HepG2 (cell line): ENCODE results near the gene GFPT1. TPM values are rescaled to one million over a fixed set of nuclear protein-coding genes. Genes with fewer than 3 reads are reported as not detected.
"Not testable (repeated sequence)": the region's sequence is repeated elsewhere in the genome, so short reads cannot be mapped to it uniquely, and the experiment has no call there.

ENCODE experiments used
- ATAC-seq: fragments of 200-7000 bp; cut with Tn5 transposase; 3 replicates; pipeline ENCODE4 v1.9.1; 2020; ENCODE audit warnings: mild to moderate bottlenecking, moderate library complexity
- BruUV-seq: library from RNA; stranded (reverse); fragments of 400-500 nt; replicated peaks from 2 replicates; lab custom pipeline; 2021; lab: Mats Ljungman, UMichigan
- CTCF ChIA-PET: fragments of 300-600 bp; formaldehyde crosslinking; extraction: SDS; loops from one replicate; lab custom pipeline; 2021; ENCODE audit warnings: low total read pairs, inconsistent platforms, low intra/inter-chr PET ratio; lab: Yijun Ruan, JAX
- POLR2A ChIA-PET: fragments of 350-600 bp; sonication (Branson Sonifier 250); formaldehyde crosslinking; loops from one replicate; lab custom pipeline; 2020; ENCODE audit warnings: antibody characterized with exemption, inconsistent platforms; lab: Yijun Ruan, JAX
- DNase-seq: peaks from one replicate; pipeline ENCODE4 v3.0.0-alpha.2; 2015; ENCODE audit warnings: low spot score
- FAIRE-seq: peaks from 3 replicates; lab custom pipeline; 2011; peaks lifted over from hg19 to GRCh38; lab: Jason Lieb, UNC
- H2AFZ ChIP-seq: one replicate; pipeline ENCODE4 v1.6.1; 2011; ENCODE audit warnings: low read length, inconsistent platforms
- H3K27ac ChIP-seq: fragments of 300-600 bp; 3 replicates; pipeline ENCODE4 v1.8.0; 2011; ENCODE audit warnings: mixed run types, mild to moderate bottlenecking, mixed read lengths, low read length, inconsistent platforms; ENCODE audit not compliant: insufficient read depth; ENCODE audit errors: extremely low read length
- H3K27me3 ChIP-seq, 2 experiments: fragments of 200-600 bp in 1 of 2; 2 replicates in 1 of 2; 3 replicates in 1 of 2; pipeline versions ENCODE4 v1.6.0 to v1.8.0; 2011; ENCODE audit warnings: low read length in 2 of 2, mild to moderate bottlenecking in 2 of 2, moderate library complexity in 2 of 2, inconsistent platforms in 1 of 2; ENCODE audit not compliant: insufficient read depth in 2 of 2, control insufficient read depth in 1 of 2
- H3K36me3 ChIP-seq, 2 experiments: fragments of 200-600 bp in 1 of 2; replicated peaks in 1 of 2; 2 replicates in 1 of 2; 3 replicates in 1 of 2; pipeline versions ENCODE4 v1.5.1 to v1.8.0; 2011; ENCODE audit warnings: low read length in 2 of 2, inconsistent platforms in 1 of 2; ENCODE audit not compliant: insufficient read depth in 2 of 2, control insufficient read depth in 1 of 2
- H3K4me1 ChIP-seq: 2 replicates; pipeline ENCODE4 v1.5.1; 2012; ENCODE audit warnings: low read length, inconsistent platforms; ENCODE audit not compliant: insufficient read depth
- H3K4me2 ChIP-seq: 2 replicates; pipeline ENCODE4 v1.6.0; 2011; ENCODE audit warnings: low read depth, low read length, inconsistent platforms
- H3K4me3 ChIP-seq, 3 experiments: fragments of 200-600 bp in 1 of 3; sonication (generic), shearing (Covaris generic) in 1 of 3; replicated peaks in 1 of 3; 2 replicates each; pipeline ENCODE4 v1.5.1; 2011 to 2016; ENCODE audit warnings: low read length in 3 of 3, inconsistent platforms in 2 of 3, low read depth in 2 of 3, mild to moderate bottlenecking in 2 of 3, control low read depth in 1 of 3, mixed read lengths in 1 of 3; ENCODE audit not compliant: insufficient read depth in 1 of 3
- H3K79me2 ChIP-seq: one replicate; pipeline ENCODE4 v1.6.1; 2011; ENCODE audit warnings: low read length, inconsistent platforms; ENCODE audit not compliant: insufficient read depth
- H3K9ac ChIP-seq: 2 replicates; pipeline ENCODE4 v1.6.0; 2011; ENCODE audit warnings: mild to moderate bottlenecking, low read depth, low read length, inconsistent platforms; ENCODE audit not compliant: insufficient read depth
- H3K9me3 ChIP-seq: 2 replicates; pipeline ENCODE4 v1.5.1; 2012; ENCODE audit warnings: mild to moderate bottlenecking, low read length
- H4K20me1 ChIP-seq: 2 replicates; pipeline ENCODE4 v1.6.0; 2011; ENCODE audit warnings: inconsistent platforms, mild to moderate bottlenecking, low read length, moderate library complexity; ENCODE audit not compliant: insufficient read depth
- RBM22 ChIP-seq: fragments of 200-400 bp; formaldehyde crosslinking; optimal IDR thresholded peaks from 2 replicates; pipeline ENCODE3; 2017; ENCODE audit warnings: mild to moderate bottlenecking, low read length, moderate library complexity
- SOX6 ChIP-seq, 2 experiments: fragments of 450-650 bp in 1 of 2; sonication (generic) in 1 of 2; formaldehyde crosslinking in 1 of 2; IDR thresholded peaks; 2 replicates each; pipeline versions ENCODE4 v1.4.0 to v1.6.1; 2017 to 2020; ENCODE audit warnings: antibody characterized with exemption in 1 of 2, mild to moderate bottlenecking in 1 of 2, missing genetic modification reagents in 1 of 2
- THAP7 ChIP-seq: sonication (generic); formaldehyde crosslinking; IDR thresholded peaks from 2 replicates; pipeline ENCODE4 v1.8.1; 2023; ENCODE audit warnings: mild to moderate bottlenecking, missing genetic modification reagents
- ZNF121 ChIP-seq: sonication (generic); formaldehyde crosslinking; IDR thresholded peaks from 2 replicates; pipeline ENCODE4 v1.5.0; 2020; ENCODE audit warnings: mild to moderate bottlenecking, missing genetic modification reagents
- ZSCAN20 ChIP-seq: sonication (generic); formaldehyde crosslinking; IDR thresholded peaks from 2 replicates; pipeline ENCODE4 v1.4.0; 2020; ENCODE audit warnings: missing genetic modification reagents, mild to moderate bottlenecking, borderline replicate concordance
- WGBS: methylation state at CpG from one replicate; pipeline ENCODE4 v1.1.6; 2017; ENCODE audit warnings: low lambda C conversion rate; 5-methylcytosine and 5-hydroxymethylcytosine counted together
- in situ Hi-C: cut with HindIII; loops from 2 replicates; pipeline ENCODE4 v1.10.0; 2017; ENCODE audit warnings: low pct_unique_long_range_greater_than_20kb; ENCODE audit not compliant: extremely low pct_ligation_motif_present
- intact Hi-C: fragments of 100-400 bp; cut with micrococcal nuclease; formaldehyde crosslinking; loops from one replicate; pipeline ENCODE4 v1.10.0; 2022; ENCODE audit not compliant: unreplicated experiment
- polyA plus RNA-seq, 8 experiments: library from polyadenylated mRNA; depleted of rRNA in 3 of 8; stranded (reverse) in 7 of 8; unstranded in 1 of 8; fragments of >200 nt; fragmentation: Illumina TruSeq in 4 of 8; extraction: Trizol in 4 of 8; gene quantifications; 2 replicates each; pipeline versions ENCODE4 v1.2.1 to v1.2.3, GENCODE V29; 2011 to 2016; ENCODE audit warnings: low read depth in 4 of 8, missing spikeins in 1 of 8, mixed read lengths in 1 of 8; ENCODE audit not compliant: insufficient read depth in 1 of 8
- total RNA-seq, 5 experiments: library from RNA; depleted of rRNA; stranded (reverse); fragments of >200 nt; fragmentation: Illumina TruSeq; extraction: Trizol; gene quantifications; 2 replicates each; pipeline ENCODE4 v1.2.3, GENCODE V29; 2016; ENCODE audit warnings: low read depth in 1 of 5

The GFPT1 gene
- total and polyA plus RNA-seq, 2 of the 13 experiments (the other 11 are each of a cell fraction or from before 2014, with no cell fraction given): 24.0 to 84.9 TPM

GRCh38 chr2:69354976-69355375 lies 32.1 kb downstream of the GFPT1 start (continued):
- TF ChIP-seq SOX6 (IDR thresholded peaks at IDR 0.05): not testable (repeated sequence)
- TF ChIP-seq SOX6 (CRISPR knock-in tag; IDR thresholded peaks at IDR 0.05): 0 out of 2 replicates have a peak, but pooled peaks have one; percentile 14

DNA sequence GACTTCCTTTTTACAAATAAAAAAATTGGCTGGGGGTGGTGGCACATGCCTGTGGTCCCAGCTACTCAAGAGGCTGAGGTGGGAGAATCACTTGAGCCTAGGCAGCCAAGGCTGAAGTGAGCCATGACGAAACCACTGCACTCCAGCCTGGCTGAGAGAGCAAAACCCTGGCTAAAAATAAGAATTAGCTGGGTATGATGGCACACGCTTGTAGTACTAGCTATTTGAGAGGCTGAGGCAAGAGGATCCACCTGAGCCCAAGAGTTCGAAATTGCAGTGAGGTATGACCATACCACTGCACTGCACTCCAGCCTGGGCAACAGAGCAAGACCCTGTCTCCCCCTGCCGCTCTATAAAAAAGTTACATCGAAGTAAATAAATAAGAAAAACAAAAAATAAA lies 33.7 kb downstream of the GFPT1 start:
- 97% methylated on average over 5 of the region's 5 CpGs for WGBS
- Histone ChIP-seq H3K27me3 (no peaks in the 10 kb centered on the region), H3K4me2 (no peak overlapping the region), H3K79me2 (no peaks in the 10 kb centered on the region), H3K27ac (no peak overlapping the region), H3K36me3 (peaks cover 31 to 70% of the 10 kb centered on the region in 2 experiments), H3K4me1 (peaks cover 30% of the 10 kb centered on the region), H4K20me1 (no peaks in the 10 kb centered on the region; the same call in 1 of the 2 replicates), H3K9ac (no peak overlapping the region), H3K4me3 (no peak overlapping the region), H3K9me3 (no peaks in the 10 kb centered on the region), H2AFZ (no peak overlapping the region)
- in situ Hi-C loops (no loop called here), intact Hi-C loops (no loop called here)
- TF ChIP-seq ZNF121 (peak; percentile 55; the same call in 1 of the 2 replicates), THAP7 (CRISPR knock-in tag) (no peak)
- ATAC-seq (no peak), DNase-seq (no peak), FAIRE-seq (no peak)
- ChIA-PET POLR2A (no interaction called here), CTCF (no interaction called here)
- no TSS peak for BruUV-seq

GRCh38 chr2:69348781-69349180 lies 38.2 kb downstream of the GFPT1 start:
- BruUV-seq: no TSS peak
- in situ Hi-C loops: no loop called here
- Histone ChIP-seq H3K36me3 (peaks cover 36 to 82% of the 10 kb centered on the region in 2 experiments), H3K9me3 (no peaks in the 10 kb centered on the region), H3K4me3 (no peak overlapping the region), H2AFZ (no peak overlapping the region), H3K27ac (no peak overlapping the region), H4K20me1 (no peaks in the 10 kb centered on the region; the same call in 1 of the 2 replicates), H3K4me1 (peaks cover 11% of the 10 kb centered on the region)
- ChIA-PET CTCF (no interaction called here), POLR2A (interaction anchor here (1.3 kb wide), 1 partner anchor 10 kb away, joined by 3 read pairs; no protein-coding TSS in a partner anchor)
- intact Hi-C loops: no loop called here
- no peak for DNase-seq
- no peak for FAIRE-seq
- ATAC-seq: no peak
- TF ChIP-seq ZSCAN20 (CRISPR knock-in tag) (no peak), RBM22 (peak; percentile 69)
- TF ChIP-seq, all 625 proteins: peak for 1
- no peaks in the 10 kb centered on the region for H3K27me3 ChIP-seq
- no peak overlapping the region for H3K4me2 ChIP-seq
- H3K79me2 ChIP-seq: no peaks in the 10 kb centered on the region
- 96% methylated on average over 1 of the region's 1 CpG for WGBS
- H3K9ac ChIP-seq: no peak overlapping the region
